HG03457 (cell line): Measurements from ENCODE around the gene PDGFRA.
A peak's percentile ranks its signal among the peaks of the same experiment; 100 is the strongest.
"Not testable (repeated sequence)": the region's sequence is repeated elsewhere in the genome, so short reads cannot be mapped to it uniquely, and the experiment has no call there.

Experiments
- ATAC-seq: cut with Tn5 transposase; IDR thresholded peaks from one replicate; pipeline ENCODE4 v1.9.1; 2021; ENCODE audit warnings: moderate number of reproducible peaks; ENCODE audit not compliant: unreplicated experiment

Gene PDGFRA

GRCh38 chr4:54227256-54228055 is 1.6 kb upstream of the PDGFRA start:
- no peak for ATAC-seq

- no peak for ATAC-seq
Measured at GRCh38 chr4:54228056-54228527, 1.0 kb upstream of the PDGFRA start.

GRCh38 chr4:54228546-54228945 is 547 bp upstream of the PDGFRA start:
- ATAC-seq: no peak

- no peak for ATAC-seq
Measured at GRCh38 chr4:54229631-54230483, 764 bp downstream of the PDGFRA start.

GRCh38 chr4:54230484-54231418 is 1.7 kb downstream of the PDGFRA start:
- ATAC-seq: no peak

GRCh38 chr4:54231419-54231767 is 2.3 kb downstream of the PDGFRA start:
- no peak for ATAC-seq

- ATAC-seq: no peak
Measured at GRCh38 chr4:54231768-54232688, 2.9 kb downstream of the PDGFRA start.

- peak; percentile 63 for ATAC-seq
Measured at GRCh38 chr4:54233277-54233696, 4.2 kb downstream of the PDGFRA start.

- peak; percentile 59 for ATAC-seq
Measured at GRCh38 chr4:54233697-54234496, 4.8 kb downstream of the PDGFRA start.

- ATAC-seq: no peak
Measured at GRCh38 chr4:54234497-54235205, 5.6 kb downstream of the PDGFRA start.

GRCh38 chr4:54236316-54236715 is 7.2 kb downstream of the PDGFRA start:
- not testable (repeated sequence) for ATAC-seq

- no peak for ATAC-seq
Measured at GRCh38 chr4:54237770-54238169, 8.7 kb downstream of the PDGFRA start.

- no peak for ATAC-seq
Measured at GRCh38 chr4:54238389-54238788, 9.3 kb downstream of the PDGFRA start.

- ATAC-seq: not testable (repeated sequence)
Measured at GRCh38 chr4:54241268-54241823, 12.3 kb downstream of the PDGFRA start.

- ATAC-seq: not testable (repeated sequence)
Measured at GRCh38 chr4:54243541-54243940, 14.4 kb downstream of the PDGFRA start.

- not testable (repeated sequence) for ATAC-seq
Measured at GRCh38 chr4:54252312-54252711, 23.2 kb downstream of the PDGFRA start.

GRCh38 chr4:54254116-54254914 is 25.2 kb downstream of the PDGFRA start:
- no peak for ATAC-seq
